NK-92 treated with Interleukin-12 subunit alpha and Interleukin-12 subunit beta, amount 100 ng/mL, for 24 hours (cell line): Measurements from ENCODE around the gene DEAF1.

Source experiments
- DNase-seq: peaks from one replicate; lab custom pipeline; 2025; lab: John Stamatoyannopoulos, UW

DEAF1 gene

GRCh38 chr11:643366-643765, 51.7 kb downstream of the DEAF1 start:
- no peak for DNase-seq

- no peak for DNase-seq
These were observed 53.1 kb downstream of the DEAF1 start for GRCh38 chr11:641806-642370.

- no peak for DNase-seq
These were observed 54.9 kb downstream of the DEAF1 start for GRCh38 chr11:640021-640706.

- DNase-seq: no peak
These were observed 55.6 kb downstream of the DEAF1 start for GRCh38 chr11:639332-639955.

GRCh38 chr11:638631-639331, 56.2 kb downstream of the DEAF1 start:
- no peak for DNase-seq

- DNase-seq: no peak
These were observed 57.2 kb downstream of the DEAF1 start for GRCh38 chr11:637593-638521.

GRCh38 chr11:637333-637592, 57.8 kb downstream of the DEAF1 start:
- DNase-seq: no peak

GRCh38 chr11:636511-637332, 58.3 kb downstream of the DEAF1 start, which contains the start of gene DRD4:
TSS of gene DRD4 (plus strand) at chr11:637269. CDS start at chr11:637305, 36 bp downstream.
- no peak for DNase-seq

GRCh38 chr11:635945-636510, 59.0 kb downstream of the DEAF1 start:
- DNase-seq: no peak

GRCh38 chr11:630871-631270, 64.2 kb downstream of the DEAF1 start:
- no peak for DNase-seq

GRCh38 chr11:629237-629583, 65.8 kb downstream of the DEAF1 start:
- no peak for DNase-seq

- DNase-seq: no peak
These were observed 67.0 kb downstream of the DEAF1 start for GRCh38 chr11:628056-628455.

- DNase-seq: no peak
These were observed 67.8 kb downstream of the DEAF1 start for GRCh38 chr11:627308-627576.

GRCh38 chr11:626475-627307, 68.3 kb downstream of the DEAF1 start, which contains the start of gene SCT:
TSS of gene SCT (minus strand) at chr11:627181. CDS start at chr11:627143, 38 bp downstream.
- no peak for DNase-seq

GRCh38 chr11:625636-626268, 69.3 kb downstream of the DEAF1 start:
- DNase-seq: no peak

- no peak for DNase-seq
These were observed 70.1 kb downstream of the DEAF1 start, which contains the start of gene CDHR5 for GRCh38 chr11:624705-625635. TSS of gene CDHR5 (minus strand) at chr11:624955. CDS start at chr11:624902, 53 bp downstream.

GRCh38 chr11:623999-624704, 70.9 kb downstream of the DEAF1 start:
- no peak for DNase-seq
